ENCODE measurements around the gene GRIFIN. TPM values are rescaled to one million over a fixed set of nuclear protein-coding genes. Genes with fewer than 3 reads are reported as not detected.

Gene GRIFIN
- total and polyA plus RNA-seq, 7 donors = not detected

DNA sequence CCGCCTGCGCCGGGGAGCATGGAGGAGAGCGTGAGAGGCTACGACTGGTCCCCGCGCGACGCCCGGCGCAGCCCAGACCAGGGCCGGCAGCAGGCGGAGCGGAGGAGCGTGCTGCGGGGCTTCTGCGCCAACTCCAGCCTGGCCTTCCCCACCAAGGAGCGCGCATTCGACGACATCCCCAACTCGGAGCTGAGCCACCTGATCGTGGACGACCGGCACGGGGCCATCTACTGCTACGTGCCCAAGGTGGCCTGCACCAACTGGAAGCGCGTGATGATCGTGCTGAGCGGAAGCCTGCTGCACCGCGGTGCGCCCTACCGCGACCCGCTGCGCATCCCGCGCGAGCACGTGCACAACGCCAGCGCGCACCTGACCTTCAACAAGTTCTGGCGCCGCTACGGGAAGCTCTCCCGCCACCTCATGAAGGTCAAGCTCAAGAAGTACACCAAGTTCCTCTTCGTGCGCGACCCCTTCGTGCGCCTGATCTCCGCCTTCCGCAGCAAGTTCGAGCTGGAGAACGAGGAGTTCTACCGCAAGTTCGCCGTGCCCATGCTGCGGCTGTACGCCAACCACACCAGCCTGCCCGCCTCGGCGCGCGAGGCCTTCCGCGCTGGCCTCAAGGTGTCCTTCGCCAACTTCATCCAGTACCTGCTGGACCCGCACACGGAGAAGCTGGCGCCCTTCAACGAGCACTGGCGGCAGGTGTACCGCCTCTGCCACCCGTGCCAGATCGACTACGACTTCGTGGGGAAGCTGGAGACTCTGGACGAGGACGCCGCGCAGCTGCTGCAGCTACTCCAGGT lies 43.1 kb downstream of the GRIFIN start:
- WGBS, 2 donors = 98% methylated on average over 85 of the region's 85 CpGs
- Histone ChIP-seq H3K4me3 (no peak overlapping the region), H3K27ac (no peak overlapping the region), H3K27me3 (no peaks in the 10 kb centered on the region), H3K4me1 (no peaks in the 10 kb centered on the region), H3K9me3 (no peaks in the 10 kb centered on the region), H3K36me3 (peaks cover 8 to 45% (median 21%) of the 10 kb centered on the region in 4 donors)
- TF ChIP-seq EP300 (IDR thresholded peaks at IDR 0.05) = no peak
- no peak for TF ChIP-seq POLR2A (IDR thresholded peaks at IDR 0.05)
- no peak for TF ChIP-seq POLR2AphosphoS5 (IDR thresholded peaks at IDR 0.05)
- TF ChIP-seq, protein P1, sequence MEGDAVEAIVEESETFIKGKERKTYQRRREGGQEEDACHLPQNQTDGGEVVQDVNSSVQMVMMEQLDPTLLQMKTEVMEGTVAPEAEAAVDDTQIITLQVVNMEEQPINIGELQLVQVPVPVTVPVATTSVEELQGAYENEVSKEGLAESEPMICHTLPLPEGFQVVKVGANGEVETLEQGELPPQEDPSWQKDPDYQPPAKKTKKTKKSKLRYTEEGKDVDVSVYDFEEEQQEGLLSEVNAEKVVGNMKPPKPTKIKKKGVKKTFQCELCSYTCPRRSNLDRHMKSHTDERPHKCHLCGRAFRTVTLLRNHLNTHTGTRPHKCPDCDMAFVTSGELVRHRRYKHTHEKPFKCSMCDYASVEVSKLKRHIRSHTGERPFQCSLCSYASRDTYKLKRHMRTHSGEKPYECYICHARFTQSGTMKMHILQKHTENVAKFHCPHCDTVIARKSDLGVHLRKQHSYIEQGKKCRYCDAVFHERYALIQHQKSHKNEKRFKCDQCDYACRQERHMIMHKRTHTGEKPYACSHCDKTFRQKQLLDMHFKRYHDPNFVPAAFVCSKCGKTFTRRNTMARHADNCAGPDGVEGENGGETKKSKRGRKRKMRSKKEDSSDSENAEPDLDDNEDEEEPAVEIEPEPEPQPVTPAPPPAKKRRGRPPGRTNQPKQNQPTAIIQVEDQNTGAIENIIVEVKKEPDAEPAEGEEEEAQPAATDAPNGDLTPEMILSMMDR (IDR thresholded peaks at IDR 0.05) = no peak
- DNase-seq = no peak
- intact Hi-C loops (cut with DNase I) = no loop called here

DNA sequence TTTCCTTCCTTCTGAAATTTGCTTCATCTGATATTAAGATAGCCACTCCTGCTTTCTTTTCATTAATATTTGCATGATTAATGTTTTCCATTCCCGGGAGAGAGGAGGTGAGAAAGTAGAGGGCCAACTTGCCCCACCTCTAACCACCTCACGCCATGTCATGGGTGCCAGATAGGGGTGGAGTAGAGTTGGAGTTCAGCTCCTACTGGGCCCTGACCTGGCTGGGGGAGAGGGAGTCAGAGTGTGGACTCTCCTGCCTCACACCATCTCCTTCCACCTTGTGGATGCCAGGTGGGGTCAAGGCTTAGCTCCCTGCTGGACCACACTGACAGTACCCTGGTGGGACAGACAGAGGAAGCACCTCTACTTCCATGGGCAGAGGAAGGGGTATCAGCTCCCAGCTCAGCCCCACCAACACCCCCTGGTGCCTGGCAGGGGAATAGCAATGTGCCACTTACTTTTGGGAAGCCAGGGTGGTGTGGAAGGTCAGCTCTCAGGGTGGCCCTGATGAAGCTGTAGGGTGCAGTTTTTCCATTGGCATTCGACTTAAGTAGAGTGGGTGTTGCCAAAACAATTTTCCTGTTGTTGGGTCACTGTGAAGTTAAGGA lies 44.8 kb downstream of the GRIFIN start:
- Histone ChIP-seq H3K4me1 (no peaks in the 10 kb centered on the region), H3K27ac (no peak overlapping the region), H3K4me3 (no peak overlapping the region), H3K9me3 (no peaks in the 10 kb centered on the region), H3K27me3 (no peaks in the 10 kb centered on the region), H3K36me3 (peaks cover 8 to 39% (median 21%) of the 10 kb centered on the region in 4 donors)
- intact Hi-C loops (cut with DNase I) = no loop called here
- WGBS, 2 donors = 73 to 84% methylated on average over 3 of the region's 3 CpGs
- no peak for DNase-seq
- TF ChIP-seq, protein P1 (IDR thresholded peaks at IDR 0.05) = peak in 1 of 4 experiments; percentile 14
- TF ChIP-seq POLR2AphosphoS5 (IDR thresholded peaks at IDR 0.05) = no peak
- TF ChIP-seq EP300 (IDR thresholded peaks at IDR 0.05) = no peak
- TF ChIP-seq POLR2A (IDR thresholded peaks at IDR 0.05) = no peak

DNA sequence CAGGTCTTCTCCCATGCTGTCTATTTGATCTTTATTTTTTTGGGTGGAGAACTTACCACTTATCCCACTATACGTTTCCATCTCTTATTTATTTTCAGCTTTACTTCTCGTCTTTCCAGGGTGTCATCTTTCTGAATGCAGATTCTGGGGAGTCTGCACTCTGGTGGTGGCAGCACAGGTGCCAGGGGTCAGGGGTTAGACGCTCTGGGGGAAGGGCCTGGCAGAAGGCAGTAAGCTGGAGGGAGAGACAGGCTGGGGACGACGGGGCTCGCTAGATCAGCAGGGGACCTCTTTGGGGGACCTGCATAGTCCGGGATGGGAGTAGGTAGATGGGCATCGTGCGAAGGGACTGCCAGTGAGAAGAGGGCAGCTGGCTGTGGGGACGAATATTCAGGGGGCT lies 50.4 kb downstream of the GRIFIN start:
- H3K9me3 ChIP-seq = no peaks in the 10 kb centered on the region
- 90 to 93% methylated on average over 10 of the region's 10 CpGs for WGBS, 2 donors

More for the DNA sequence above, 50.4 kb downstream of the GRIFIN start:
- no peak overlapping the region for H3K4me3 ChIP-seq
- DNase-seq = no peak
- no peaks in the 10 kb centered on the region for H3K36me3 ChIP-seq
- intact Hi-C loops (cut with DNase I) = no loop called here
- H3K27ac ChIP-seq = no peak overlapping the region
- H3K27me3 ChIP-seq = no peaks in the 10 kb centered on the region
- TF ChIP-seq, protein P1 (IDR thresholded peaks at IDR 0.05) = no peak
- TF ChIP-seq POLR2A (IDR thresholded peaks at IDR 0.05) (no peak), EP300 (IDR thresholded peaks at IDR 0.05) (no peak), POLR2AphosphoS5 (IDR thresholded peaks at IDR 0.05) (no peak)
- H3K4me1 ChIP-seq = no peaks in the 10 kb centered on the region

Other genes starting within 250 kb of the GRIFIN start
- 10 to 100 TPM; 12.1 to 30.5 (median 21.4) TPM for gene MAD1L1, start 243.5 kb downstream of the GRIFIN start, total RNA-seq
- 10 to 100 TPM; 10.2 to 38.4 (median 14.6) TPM for gene MAD1L1, start 243.5 kb downstream of the GRIFIN start, polyA plus RNA-seq
- 10 to 100 TPM; 13.2 to 20.8 (median 17.3) TPM for gene MRM2, start 234.2 kb downstream of the GRIFIN start, total RNA-seq
- 10 to 100 TPM; 12.6 to 25.0 (median 22.4) TPM for gene MRM2, start 234.2 kb downstream of the GRIFIN start, polyA plus RNA-seq
- 10 to 100 TPM; 13.3 to 31.7 (median 26.9) TPM for gene NUDT1, start 234.2 kb downstream of the GRIFIN start, total RNA-seq
- 10 to 100 TPM; 21.7 to 46.9 (median 30.0) TPM for gene NUDT1, start 234.2 kb downstream of the GRIFIN start, polyA plus RNA-seq
- 10 to 100 TPM in 2 of 4 donors, 1 to 10 TPM in 2; 5.3 to 14.0 (median 8.5) TPM for gene SNX8, start 162.0 kb downstream of the GRIFIN start, total RNA-seq
- gene SNX8, start 162.0 kb downstream of the GRIFIN start, polyA plus RNA-seq = 10 to 100 TPM in 2 of 3 donors, 1 to 10 TPM in 1; 7.2 to 23.1 (median 10.2) TPM
- gene EIF3B, start 121.6 kb downstream of the GRIFIN start, total RNA-seq = 100 to 1,000 TPM in 2 of 4 donors, 10 to 100 TPM in 2; 89.2 to 125 (median 103) TPM
- 100 to 1,000 TPM in 1 of 3 donors, 10 to 100 TPM in 2; 37.9 to 107 (median 47.4) TPM for gene EIF3B, start 121.6 kb downstream of the GRIFIN start, polyA plus RNA-seq
- 10 to 100 TPM in 3 of 4 donors, 1 to 10 TPM in 1; 7.5 to 10.9 (median 10.4) TPM for gene CHST12, start 72.8 kb downstream of the GRIFIN start, total RNA-seq
- gene CHST12, start 72.8 kb downstream of the GRIFIN start, polyA plus RNA-seq = 10 to 100 TPM in 1 of 3 donors, 1 to 10 TPM in 2; 1.2 to 11.9 (median 3.2) TPM
- 1 to 10 TPM; 1.8 to 5.8 (median 5.3) TPM for gene LFNG, start 43.4 kb upstream of the GRIFIN start, total RNA-seq
- gene LFNG, start 43.4 kb upstream of the GRIFIN start, polyA plus RNA-seq = 10 to 100 TPM in 2 of 3 donors, 1 to 10 TPM in 1; 9.2 to 34.5 (median 14.4) TPM
- gene BRAT1, start 79.1 kb upstream of the GRIFIN start, total RNA-seq = 10 to 100 TPM; 17.8 to 24.6 (median 22.1) TPM
- gene BRAT1, start 79.1 kb upstream of the GRIFIN start, polyA plus RNA-seq = 10 to 100 TPM in 2 of 3 donors, 1 to 10 TPM in 1; 9.6 to 25.9 (median 11.3) TPM
- gene IQCE, start 82.6 kb upstream of the GRIFIN start, total RNA-seq = 10 to 100 TPM in 2 of 4 donors, 1 to 10 TPM in 2; 6.4 to 22.4 (median 11.8) TPM
- gene IQCE, start 82.6 kb upstream of the GRIFIN start, polyA plus RNA-seq = 10 to 100 TPM in 1 of 3 donors, 1 to 10 TPM in 2; 8.1 to 19.6 (median 9.6) TPM
- gene TTYH3, start 155.6 kb upstream of the GRIFIN start, total RNA-seq = 10 to 100 TPM; 10.2 to 19.4 (median 13.0) TPM
- gene TTYH3, start 155.6 kb upstream of the GRIFIN start, polyA plus RNA-seq = 10 to 100 TPM in 2 of 3 donors, 1 to 10 TPM in 1; 5.4 to 41.7 (median 21.3) TPM
- gene AMZ1, start 211.8 kb upstream of the GRIFIN start, total RNA-seq = 1 to 10 TPM in 1 of 4 donors, under 1 TPM in 1, not detected in 2; 0.41 to 1.4 TPM
- gene AMZ1, start 211.8 kb upstream of the GRIFIN start, polyA plus RNA-seq = under 1 TPM in 2 of 3 donors, not detected in 1; under 0.01 to 0.16 TPM

All from sigmoid colon (tissue), 7 donors.